HG02623 (cell line): ENCODE results near the gene KCNK4.

Source experiments
- ATAC-seq: cut with Tn5 transposase; IDR thresholded peaks from one replicate; pipeline ENCODE4 v1.9.1; 2021; ENCODE audit warnings: moderate library complexity; ENCODE audit not compliant: unreplicated experiment

The KCNK4 gene

DNA sequence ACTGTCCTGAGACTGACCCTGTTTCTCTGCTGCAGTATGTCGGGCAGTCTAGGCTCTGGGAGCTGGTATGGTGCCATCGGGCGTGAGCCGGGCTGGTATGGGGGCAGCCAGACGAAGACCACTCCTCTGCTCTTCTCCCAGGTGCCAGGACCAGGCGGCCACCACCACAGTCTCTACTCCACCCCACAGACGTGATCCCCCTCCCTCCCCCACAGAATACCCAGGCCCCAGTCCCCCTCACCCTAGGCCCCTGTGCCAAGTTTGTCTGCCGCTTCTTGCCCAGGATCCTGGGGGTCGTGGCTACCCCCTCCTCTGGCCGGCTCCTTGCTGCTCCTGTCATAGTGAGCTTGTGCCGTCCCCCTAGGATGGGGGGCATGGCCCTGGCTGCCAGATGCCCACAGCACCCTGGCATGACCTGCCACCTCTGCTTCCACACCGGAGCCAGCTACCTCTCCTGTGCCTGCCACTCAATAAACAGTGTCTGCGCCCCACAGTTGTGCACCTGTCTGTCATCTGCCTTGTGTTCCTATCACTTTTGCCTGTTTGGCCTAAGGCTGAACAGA, 2.0 kb upstream of the KCNK4 start:
- ATAC-seq = no peak

DNA sequence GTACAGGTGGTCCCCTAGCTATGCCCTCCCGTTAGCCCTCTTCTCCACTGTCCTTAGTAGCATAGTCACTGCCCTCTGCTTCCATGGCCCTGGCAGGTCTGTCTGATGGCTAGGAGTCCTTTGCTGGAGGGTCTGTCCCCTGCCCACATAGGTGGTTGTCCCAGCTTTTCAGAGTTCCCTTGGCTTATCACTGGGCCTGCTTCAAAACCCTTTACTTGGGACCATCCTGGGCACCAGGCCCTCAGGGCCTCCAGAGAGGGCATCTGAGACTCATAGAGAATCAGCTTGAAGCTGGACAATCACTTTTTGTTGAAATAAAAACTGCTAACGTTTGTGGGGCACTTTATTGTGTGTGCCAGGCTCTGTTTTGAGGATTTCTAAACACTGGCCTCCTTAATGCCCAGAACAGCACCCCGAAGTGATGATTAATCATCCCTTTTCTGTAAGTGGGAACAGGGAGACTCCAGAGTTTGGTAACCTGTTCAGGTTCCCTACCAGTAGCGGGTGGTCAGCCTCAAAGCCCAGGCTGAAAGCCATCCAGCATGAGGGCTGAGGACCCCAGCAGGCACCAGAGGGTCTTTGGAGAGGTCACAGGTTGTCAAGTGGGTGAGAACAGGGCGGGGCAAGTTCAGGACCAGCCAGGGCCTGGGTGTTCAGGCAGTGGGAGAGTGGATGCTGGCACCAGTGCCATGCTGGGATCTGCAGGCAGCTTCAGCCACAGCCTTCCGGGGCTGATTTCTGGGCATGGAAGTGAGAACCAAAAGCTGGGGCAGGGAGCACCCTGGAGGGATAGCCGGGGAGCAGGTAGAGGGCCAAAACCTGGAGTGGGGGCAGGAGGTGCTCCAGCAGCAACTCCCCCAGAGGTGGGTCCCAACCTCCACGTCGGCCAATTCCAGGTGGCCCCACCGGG, 495 bp upstream of the KCNK4 start:
- ATAC-seq = no peak

DNA sequence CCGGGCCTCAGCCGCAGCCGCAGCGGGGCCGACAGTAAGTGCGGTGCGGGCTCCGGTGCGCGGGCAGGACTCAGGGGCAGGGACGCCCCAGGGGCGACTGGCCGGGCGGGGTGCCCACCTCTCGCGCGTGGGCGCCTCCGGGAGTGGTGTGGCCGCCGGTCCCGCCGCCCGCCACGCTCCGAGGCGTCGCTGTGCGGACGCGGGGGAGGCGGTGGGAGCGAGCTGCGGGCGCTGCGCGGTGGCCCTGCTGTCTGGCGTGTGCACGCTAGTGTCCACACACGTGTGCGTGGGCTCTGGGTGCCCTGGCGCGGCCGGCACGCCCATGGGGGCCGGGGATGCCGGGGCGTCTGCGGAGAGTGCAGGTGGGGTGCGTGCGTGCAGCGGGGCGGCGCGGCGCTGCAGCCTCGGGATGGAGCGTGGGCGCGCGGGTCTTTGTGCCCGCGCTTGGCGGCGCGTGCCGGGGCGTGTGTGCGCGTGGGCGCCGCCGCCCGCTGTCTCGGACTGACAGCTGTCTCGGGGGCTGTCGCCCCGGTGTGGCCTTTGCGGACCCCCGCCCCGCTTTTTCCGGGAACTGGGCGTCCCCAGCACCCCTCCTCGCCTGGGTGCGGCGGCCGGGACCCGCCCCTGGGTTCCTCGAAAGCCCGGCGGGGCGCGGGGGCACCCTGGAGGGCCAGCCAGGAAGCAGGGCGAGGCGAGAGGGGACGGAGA, 804 bp downstream of the KCNK4 start:
- ATAC-seq = no peak

DNA sequence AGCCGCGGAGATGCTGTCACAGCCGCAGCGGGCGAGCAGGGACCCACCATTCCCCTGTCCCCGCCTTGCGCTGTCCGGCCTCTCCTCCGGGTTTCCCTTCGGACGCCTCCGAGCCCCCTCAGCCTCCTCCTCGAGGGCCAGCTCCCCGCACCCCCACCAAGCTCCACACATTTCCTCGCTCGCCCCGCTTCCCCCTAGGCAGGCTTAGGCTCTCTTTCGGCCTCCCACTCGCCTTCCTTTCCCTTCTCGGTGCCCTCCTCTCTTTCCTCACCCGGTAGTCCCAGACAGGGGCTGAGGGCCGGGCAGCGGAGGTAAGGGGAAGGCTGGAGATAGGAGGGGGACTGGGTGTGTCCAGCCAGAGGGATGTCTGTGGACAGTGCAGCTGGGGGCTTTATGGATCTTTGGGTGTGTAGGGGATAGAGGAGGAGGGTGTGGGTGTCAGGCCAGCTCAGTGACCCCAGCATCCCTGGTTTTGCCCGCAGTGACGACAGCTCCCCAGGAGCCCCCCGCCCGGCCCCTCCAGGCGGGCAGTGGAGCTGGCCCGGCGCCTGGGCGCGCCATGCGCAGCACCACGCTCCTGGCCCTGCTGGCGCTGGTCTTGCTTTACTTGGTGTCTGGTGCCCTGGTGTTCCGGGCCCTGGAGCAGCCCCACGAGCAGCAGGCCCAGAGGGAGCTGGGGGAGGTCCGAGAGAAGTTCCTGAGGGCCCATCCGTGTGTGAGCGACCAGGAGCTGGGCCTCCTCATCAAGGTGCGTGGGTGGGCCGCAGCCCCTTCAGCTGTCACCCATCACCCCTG, 1.6 kb downstream of the KCNK4 start:
- no peak for ATAC-seq

DNA sequence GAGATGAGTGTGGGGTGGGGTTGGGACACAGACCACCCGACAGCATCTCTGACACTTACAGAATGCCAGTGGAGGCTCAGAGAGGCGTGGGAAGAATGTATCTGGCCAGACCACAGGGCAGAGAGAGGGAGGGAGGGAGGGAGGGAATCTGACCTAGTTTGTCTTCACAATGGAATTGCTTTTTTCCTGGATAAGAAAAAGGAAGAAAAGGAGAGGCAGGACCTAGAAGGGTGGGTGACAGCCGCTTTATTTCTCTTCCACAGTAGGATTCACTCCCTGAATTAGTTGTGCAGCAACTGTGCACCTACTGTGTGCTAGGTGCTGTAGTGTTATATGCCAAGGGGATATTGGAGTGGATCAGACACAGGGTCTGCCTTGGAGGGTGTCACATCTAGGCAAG, 3.7 kb downstream of the KCNK4 start:
- ATAC-seq = no peak

DNA sequence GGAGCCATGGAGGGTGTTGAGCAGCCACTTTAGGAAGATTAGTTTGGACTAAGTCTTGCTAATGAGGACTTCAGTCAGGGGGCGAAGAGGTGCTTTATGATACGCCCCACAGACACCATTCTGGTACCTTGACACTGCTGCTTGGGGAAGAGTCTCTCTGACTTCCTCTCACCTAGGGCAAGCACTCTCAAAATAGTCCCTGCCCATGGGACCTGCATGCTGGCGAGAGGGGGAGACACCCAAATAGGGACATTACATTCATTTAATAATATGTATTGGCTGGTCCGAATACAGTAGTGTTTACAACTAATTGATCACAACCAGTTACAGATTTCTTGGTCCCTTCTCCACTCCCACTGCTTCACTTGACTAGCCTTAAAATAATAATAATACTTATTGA, 4.7 kb downstream of the KCNK4 start:
- ATAC-seq = no peak

DNA sequence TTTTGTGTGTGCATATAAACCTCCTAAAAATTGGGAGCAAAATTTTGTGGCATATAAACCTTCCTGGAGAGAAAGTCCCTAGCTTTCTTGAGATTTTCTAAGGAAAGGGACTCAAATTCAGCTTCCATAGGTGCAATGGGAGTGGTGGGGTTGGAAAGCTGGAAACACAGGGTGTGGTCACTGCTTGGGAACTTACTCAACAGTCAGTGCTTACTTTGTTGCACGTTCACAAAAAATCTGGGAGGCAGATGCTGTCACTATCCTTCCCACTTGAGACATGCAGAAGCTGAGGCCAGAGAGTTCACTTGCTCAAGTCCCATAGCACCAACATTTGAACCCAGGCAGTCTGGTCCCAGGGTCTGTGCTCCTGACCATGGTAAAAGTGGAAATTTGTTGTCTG, 5.1 kb downstream of the KCNK4 start:
- ATAC-seq = no peak

DNA sequence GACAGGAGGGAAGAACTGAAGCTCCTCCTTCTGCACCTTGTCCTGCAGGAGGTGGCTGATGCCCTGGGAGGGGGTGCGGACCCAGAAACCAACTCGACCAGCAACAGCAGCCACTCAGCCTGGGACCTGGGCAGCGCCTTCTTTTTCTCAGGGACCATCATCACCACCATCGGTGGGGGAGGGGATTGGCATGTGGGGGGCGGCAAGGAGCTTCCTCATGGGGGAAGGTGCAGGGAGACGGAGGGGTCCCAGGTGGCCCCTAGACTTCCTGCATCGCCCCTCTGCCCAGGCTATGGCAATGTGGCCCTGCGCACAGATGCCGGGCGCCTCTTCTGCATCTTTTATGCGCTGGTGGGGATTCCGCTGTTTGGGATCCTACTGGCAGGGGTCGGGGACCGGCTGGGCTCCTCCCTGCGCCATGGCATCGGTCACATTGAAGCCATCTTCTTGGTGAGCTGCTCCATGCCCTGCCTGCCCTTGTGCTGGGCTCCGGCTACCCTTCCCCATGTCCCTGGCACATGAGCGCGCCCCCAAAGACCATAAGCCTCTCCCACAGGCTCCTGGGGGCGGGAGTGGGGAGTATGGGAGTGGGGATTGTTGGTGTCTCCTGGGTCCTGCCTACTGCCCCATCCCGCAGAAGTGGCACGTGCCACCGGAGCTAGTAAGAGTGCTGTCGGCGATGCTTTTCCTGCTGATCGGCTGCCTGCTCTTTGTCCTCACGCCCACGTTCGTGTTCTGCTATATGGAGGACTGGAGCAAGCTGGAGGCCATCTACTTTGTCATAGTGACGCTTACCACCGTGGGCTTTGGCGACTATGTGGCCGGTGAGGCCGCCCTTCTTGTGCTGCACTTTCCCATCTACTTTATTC, 6.0 kb downstream of the KCNK4 start:
- ATAC-seq = no peak

DNA sequence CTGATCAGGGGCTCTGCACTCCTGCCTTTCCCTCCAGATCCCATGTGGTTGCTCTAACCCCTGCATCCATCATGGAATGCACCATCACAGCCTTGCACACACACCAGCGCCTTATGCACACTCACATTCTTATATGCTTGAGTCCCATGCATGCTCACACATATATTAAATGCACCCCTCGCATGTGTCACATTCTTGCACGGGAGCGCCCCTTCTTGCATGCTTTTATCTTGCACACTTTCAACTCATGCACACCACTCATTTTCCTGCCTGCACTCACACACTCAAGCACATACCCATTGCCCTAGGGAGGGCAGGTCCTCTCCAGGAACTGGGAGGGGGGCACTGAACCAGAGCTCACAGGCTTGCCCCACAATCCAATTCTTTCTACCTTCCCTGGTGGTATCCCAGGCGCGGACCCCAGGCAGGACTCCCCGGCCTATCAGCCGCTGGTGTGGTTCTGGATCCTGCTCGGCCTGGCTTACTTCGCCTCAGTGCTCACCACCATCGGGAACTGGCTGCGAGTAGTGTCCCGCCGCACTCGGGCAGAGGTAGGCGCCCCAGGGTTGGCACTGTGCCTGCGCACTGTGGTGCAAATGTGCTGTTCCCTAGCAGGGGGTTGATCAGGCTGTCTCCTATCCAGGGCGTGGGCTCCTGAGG, 6.7 kb downstream of the KCNK4 start:
- no peak for ATAC-seq

DNA sequence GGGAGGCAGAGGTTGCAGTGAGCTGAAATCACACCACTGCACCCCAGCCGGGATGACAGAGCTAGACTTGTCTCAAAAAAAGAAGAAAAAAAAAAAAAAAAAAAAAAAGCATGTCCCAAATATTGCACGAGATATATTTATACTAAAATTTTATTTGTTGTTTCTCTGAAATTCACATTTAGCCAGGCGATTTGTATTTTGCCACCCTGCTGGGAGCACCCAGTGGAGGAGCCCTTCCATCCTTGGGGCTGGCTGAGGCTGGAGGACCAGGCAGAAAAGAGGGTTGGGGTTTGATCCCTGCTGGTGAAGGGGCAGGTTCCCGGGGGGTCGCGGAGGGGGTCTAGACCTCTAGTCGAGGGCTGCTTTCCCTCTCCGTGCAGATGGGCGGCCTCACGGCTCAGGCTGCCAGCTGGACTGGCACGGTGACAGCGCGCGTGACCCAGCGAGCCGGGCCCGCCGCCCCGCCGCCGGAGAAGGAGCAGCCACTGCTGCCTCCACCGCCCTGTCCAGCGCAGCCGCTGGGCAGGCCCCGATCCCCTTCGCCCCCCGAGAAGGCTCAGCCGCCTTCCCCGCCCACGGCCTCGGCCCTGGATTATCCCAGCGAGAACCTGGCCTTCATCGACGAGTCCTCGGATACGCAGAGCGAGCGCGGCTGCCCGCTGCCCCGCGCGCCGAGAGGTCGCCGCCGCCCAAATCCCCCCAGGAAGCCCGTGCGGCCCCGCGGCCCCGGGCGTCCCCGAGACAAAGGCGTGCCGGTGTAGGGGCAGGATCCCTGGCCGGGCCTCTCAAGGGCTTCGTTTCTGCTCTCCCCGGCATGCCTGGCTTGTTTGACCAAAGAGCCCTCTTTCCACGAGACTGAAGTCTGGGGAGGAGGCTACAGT, 8.1 kb downstream of the KCNK4 start:
- ATAC-seq = no peak

DNA sequence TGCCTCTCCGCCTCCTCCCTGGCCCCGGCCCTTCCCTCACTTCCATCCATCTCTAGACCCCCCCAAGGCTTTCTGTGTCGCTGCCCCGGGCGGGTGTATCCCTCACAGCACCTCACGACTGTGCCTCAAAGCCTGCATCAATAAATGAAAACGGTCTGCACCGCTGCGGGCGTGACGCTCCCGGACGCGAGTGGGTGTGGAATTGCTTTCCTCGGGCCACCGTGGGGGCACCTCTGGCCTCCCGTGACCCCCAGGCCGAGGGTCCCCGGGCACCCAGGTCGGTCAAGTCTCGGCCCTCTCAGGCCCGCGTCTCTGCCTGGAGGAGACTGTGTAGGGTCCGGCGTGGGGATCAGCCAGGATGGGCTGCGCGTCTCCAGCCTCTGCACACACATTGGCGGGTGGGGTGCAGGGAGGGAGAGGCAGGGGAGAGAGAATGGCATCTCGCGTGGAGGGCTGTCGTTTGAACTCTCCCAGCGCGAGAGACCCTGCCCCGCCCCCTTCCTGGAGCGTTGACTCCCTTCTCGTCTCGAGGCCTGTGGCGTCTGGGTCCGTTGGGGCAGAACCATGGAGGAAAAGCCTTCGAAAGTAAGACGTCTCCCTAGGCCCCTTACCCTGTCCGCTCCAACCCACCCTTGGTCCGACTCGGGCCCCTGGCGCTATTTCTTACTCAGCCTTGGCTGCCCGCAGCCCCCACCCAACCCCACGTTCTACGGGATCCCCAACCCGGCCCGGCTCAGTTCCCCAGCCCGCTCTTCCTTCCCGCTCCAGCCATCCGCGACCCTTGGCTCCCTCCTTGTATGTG, 8.9 kb downstream of the KCNK4 start, which contains the start of gene CATSPERZ:
CATSPERZ (plus strand) TSS at position 512 of the 802 bp plus-strand sequence; CDS start at position 565, 53 bp downstream.
- no peak for ATAC-seq

DNA sequence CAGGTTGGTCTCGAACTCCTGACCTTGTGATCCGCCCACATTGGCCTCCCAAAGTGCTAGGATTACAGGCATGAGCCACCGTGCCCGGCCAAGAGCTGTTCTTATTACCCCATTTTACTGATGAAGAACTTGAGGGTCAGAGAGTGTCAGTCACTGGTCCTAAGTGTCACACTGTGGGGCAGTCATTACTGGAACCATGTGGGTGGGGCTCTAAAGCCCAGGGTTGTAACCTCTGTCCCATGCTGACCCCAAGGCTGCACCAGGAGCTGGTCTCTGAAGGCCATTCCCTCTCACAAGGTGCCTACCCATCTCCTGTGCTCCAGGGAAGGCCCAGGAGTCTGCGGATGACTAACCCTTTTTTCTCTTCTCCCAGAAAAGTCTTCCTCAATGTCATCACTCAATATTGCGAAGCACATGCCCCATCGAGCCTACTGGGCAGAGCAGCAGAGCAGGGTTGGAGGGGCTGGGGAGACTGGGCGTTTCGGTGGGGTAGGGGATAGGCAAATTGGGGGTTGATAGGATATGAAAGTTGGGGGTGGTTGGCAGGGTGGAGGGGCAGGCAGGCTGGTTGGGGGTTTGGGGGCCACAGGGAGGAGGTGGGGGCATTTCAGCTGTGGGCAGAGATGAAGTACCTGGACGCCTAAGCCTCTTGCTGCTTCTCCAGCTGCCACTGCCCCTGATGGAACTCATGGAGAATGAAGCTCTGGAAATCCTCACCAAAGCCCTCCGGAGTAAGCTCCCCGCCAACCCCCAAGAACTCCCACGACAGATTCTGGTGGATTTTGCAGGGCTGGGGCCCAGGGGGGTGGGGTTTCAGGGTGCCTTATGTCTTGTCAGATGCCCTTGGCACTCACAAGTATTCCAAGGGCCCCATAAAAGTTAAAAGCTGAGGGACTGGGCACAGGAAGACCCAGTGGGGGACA, 12.3 kb downstream of the KCNK4 start:
- ATAC-seq = no peak

DNA sequence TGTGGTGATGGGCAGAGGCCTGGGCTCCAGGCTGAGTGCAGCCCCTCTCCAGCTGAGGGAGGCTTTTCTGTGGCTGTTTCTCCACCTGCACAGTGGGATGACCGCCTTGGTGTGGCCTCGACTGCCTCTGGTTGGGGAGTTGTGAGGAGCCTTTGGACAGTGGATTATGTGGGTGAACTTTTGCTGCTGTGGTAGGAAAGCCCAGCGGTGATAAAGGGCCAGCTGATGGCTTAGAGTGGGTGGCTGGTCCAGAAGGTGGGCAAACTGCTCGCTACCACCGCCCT, 12.9 kb downstream of the KCNK4 start:
- no peak for ATAC-seq

DNA sequence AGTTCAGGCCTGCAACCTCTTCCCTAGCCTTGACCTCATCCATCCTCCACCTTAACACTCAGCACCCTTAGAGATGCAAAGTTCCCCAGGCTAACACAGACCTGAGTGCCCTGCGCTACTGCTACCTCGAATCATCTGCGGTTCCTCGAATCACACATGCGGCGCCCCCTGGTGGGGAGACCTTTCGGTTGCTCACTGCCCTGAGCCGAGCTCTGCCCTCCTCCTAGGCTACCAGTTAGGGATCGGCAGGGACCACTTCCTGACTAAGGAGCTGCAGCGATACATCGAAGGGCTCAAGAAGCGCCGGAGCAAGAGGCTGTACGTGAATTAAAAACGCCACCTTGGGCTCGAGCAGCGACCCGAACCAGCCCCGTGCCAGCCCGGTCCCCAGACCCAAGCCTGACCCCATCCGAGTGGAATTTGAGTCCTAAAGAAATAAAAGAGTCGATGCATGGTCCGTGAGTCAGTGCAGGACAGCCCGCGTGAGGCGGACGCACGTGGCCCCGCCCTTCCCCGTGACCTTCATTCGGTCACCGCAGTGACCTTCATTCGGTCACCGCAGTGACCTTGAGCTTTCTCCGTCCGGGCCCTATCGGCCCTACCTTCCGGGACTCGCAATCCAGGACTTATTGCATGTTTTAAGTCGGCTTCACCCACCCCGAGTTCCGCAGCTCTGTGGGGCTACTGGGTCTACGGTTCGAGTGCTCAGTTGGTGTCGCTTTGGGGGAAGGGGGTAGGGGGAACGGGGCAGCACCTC, 13.4 kb downstream of the KCNK4 start:
- peak; percentile 2 for ATAC-seq

DNA sequence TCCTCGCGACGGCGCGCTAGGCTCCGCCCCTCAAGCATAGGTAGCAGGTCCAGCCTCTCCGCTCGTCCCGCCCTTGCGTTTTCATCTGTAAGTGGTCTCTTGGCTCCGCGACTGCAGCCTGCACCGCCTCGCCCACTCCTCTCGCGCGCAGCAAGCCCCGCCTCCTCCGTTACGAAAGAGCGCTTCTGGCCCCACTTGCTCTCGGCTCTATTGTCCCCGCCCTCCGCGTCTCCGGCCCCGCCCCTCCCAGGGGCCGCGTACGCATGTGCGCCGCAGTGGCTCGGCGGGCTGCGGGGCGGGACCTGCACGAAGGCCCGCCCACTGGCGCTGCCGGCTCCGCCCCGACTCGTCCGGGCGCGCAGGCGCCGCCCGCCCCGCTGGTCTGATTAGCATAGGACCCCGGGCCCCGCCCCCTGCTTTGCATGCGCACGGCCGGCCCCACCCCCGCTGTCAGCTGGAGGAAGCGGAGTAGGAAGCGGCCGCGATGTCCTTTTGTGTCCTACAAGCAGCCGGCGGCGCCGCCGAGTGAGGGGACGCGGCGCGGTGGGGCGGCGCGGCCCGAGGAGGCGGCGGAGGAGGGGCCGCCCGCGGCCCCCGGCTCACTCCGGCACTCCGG, 14.1 kb downstream of the KCNK4 start, which contains the start of gene ESRRA:
ESRRA (plus strand) TSS at position 450 of the 616 bp plus-strand sequence. CDS start 1,656 bp downstream, outside the sequence.
- peak; percentile 65 for ATAC-seq
